ENCODE results near the gene AUP1. TPM values are rescaled to one million over a fixed set of nuclear protein-coding genes. Genes with fewer than 3 reads are reported as not detected.

Gene AUP1
- total and polyA plus RNA-seq, 2 donors (not counting 1 experiment from before 2014, with no cell fraction given), result 54.0 to 70.4 TPM

GRCh38 chr2:74573747-74574562 is 44.4 kb upstream of the AUP1 start:
- Histone ChIP-seq H3K27me3 (ENCODE audit: control insufficient read depth, insufficient read depth, low read length) (no peaks in the 10 kb centered on the region), H3K4me3 (replicated peaks in 1 of 4; ENCODE audit: control extremely low read depth in 1 of 4, insufficient read depth in 1 of 4, low read depth in 3 of 4, low read length in 4 of 4) (no peak overlapping the region), H2AFZ (ENCODE audit: low read length) (peak overlapping the region; percentile 66), H3K79me2 (ENCODE audit: control insufficient read depth, insufficient read depth, low read length) (no peaks in the 10 kb centered on the region), H3K4me1 (ENCODE audit: control insufficient read depth, extremely low read depth, insufficient read depth, low read length) (peaks cover 10% of the 10 kb centered on the region), H3K36me3 (ENCODE audit: control insufficient read depth, insufficient read depth, low read length) (no peaks in the 10 kb centered on the region), H3K9ac (ENCODE audit: insufficient read depth, low read length) (no peak overlapping the region), H3K9me3 (ENCODE audit: control insufficient read depth, insufficient read depth, low read depth, low read length) (no peaks in the 10 kb centered on the region), H3K4me2 (ENCODE audit: extremely low read depth, insufficient read depth, low read length) (peak overlapping the region; percentile 32), H3K27ac (ENCODE audit: insufficient read depth, low read length) (no peak overlapping the region), H4K20me1 (ENCODE audit: control insufficient read depth, extremely low read depth, insufficient read depth, low read length) (no peaks in the 10 kb centered on the region)
- TF ChIP-seq CTCF (conservative IDR thresholded peaks at IDR 0.05 in 1 of 2, IDR thresholded peaks at IDR 0.05 in 1 of 2; ENCODE audit: low read depth in 1 of 2, low read length in 2 of 2) (no peak), EZH2 (IDR thresholded peaks at IDR 0.05; ENCODE audit: low read length, missing control alignments) (no peak)
- DNase-seq (ENCODE audit: low read depth in 2 of 2), result peak in 1 of 2 donors; percentile 44

DNA sequence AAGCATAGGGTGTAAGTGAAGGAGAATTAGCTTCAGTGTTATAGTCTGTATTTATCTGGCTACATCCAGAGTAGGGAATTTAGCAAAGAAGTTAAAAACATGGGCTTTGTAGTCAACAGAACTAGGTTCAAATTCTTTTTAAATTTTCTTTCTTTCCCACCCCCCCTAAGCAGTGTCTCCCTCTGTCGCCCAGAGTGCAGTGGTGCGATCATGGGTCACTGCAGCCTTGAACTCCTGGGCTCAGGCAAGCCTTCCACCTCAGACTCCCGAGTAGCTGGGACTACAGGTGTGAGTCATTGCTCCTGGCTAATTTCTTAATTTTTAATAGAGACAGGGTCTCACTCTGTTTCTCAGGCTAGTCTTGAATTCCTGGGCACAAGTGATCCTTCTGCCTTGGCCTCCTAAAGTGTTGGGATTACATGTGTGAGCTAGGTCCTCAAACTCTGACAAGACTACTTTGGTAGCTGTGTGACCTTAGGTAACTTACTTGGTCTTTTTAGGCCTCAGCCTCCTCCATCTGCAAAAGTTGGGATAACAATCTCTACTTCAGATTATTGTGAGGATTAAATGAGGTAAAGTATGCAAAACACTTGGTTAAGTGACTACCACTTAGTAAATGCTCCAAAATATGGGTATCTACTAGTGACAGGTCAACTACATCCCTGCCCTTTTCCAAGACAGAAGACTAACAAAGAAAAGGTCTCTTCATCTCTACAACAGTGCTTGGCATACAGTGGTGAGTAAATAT is 42.8 kb upstream of the AUP1 start:
- Histone ChIP-seq H3K27ac (ENCODE audit: insufficient read depth, low read length) (no peak overlapping the region), H3K79me2 (ENCODE audit: control insufficient read depth, insufficient read depth, low read length) (no peaks in the 10 kb centered on the region), H3K4me1 (ENCODE audit: control insufficient read depth, extremely low read depth, insufficient read depth, low read length) (peaks cover 21% of the 10 kb centered on the region), H3K36me3 (ENCODE audit: control insufficient read depth, insufficient read depth, low read length) (no peaks in the 10 kb centered on the region), H4K20me1 (ENCODE audit: control insufficient read depth, extremely low read depth, insufficient read depth, low read length) (no peaks in the 10 kb centered on the region), H2AFZ (ENCODE audit: low read length) (no peak overlapping the region), H3K27me3 (ENCODE audit: control insufficient read depth, insufficient read depth, low read length) (no peaks in the 10 kb centered on the region), H3K9ac (ENCODE audit: insufficient read depth, low read length) (no peak overlapping the region), H3K4me3 (replicated peaks in 1 of 4; ENCODE audit: control extremely low read depth in 1 of 4, insufficient read depth in 1 of 4, low read depth in 3 of 4, low read length in 4 of 4) (no peak overlapping the region), H3K9me3 (ENCODE audit: control insufficient read depth, insufficient read depth, low read depth, low read length) (no peaks in the 10 kb centered on the region), H3K4me2 (ENCODE audit: extremely low read depth, insufficient read depth, low read length) (no peak overlapping the region)
- DNase-seq (ENCODE audit: low read depth in 2 of 2), result no peak
- TF ChIP-seq CTCF (conservative IDR thresholded peaks at IDR 0.05 in 1 of 2, IDR thresholded peaks at IDR 0.05 in 1 of 2; ENCODE audit: low read depth in 1 of 2, low read length in 2 of 2), result no peak
- TF ChIP-seq EZH2 (IDR thresholded peaks at IDR 0.05; ENCODE audit: low read length, missing control alignments), result no peak

- no peak for DNase-seq (ENCODE audit: low read depth in 2 of 2)
- H3K4me2 ChIP-seq (ENCODE audit: extremely low read depth, insufficient read depth, low read length), result no peak overlapping the region
- H3K4me3 ChIP-seq (replicated peaks in 1 of 4; ENCODE audit: control extremely low read depth in 1 of 4, insufficient read depth in 1 of 4, low read depth in 3 of 4, low read length in 4 of 4), result no peak overlapping the region
- no peaks in the 10 kb centered on the region for H4K20me1 ChIP-seq (ENCODE audit: control insufficient read depth, extremely low read depth, insufficient read depth, low read length)
- no peak for TF ChIP-seq EZH2 (IDR thresholded peaks at IDR 0.05; ENCODE audit: low read length, missing control alignments)
- TF ChIP-seq CTCF (conservative IDR thresholded peaks at IDR 0.05 in 1 of 2, IDR thresholded peaks at IDR 0.05 in 1 of 2; ENCODE audit: low read depth in 1 of 2, low read length in 2 of 2), result no peak
- H3K79me2 ChIP-seq (ENCODE audit: control insufficient read depth, insufficient read depth, low read length), result no peaks in the 10 kb centered on the region
- H2AFZ ChIP-seq (ENCODE audit: low read length), result no peak overlapping the region
- no peaks in the 10 kb centered on the region for H3K36me3 ChIP-seq (ENCODE audit: control insufficient read depth, insufficient read depth, low read length)
- no peaks in the 10 kb centered on the region for H3K27me3 ChIP-seq (ENCODE audit: control insufficient read depth, insufficient read depth, low read length)
- peaks cover 19% of the 10 kb centered on the region for H3K4me1 ChIP-seq (ENCODE audit: control insufficient read depth, extremely low read depth, insufficient read depth, low read length)
- H3K9ac ChIP-seq (ENCODE audit: insufficient read depth, low read length), result no peak overlapping the region
- H3K9me3 ChIP-seq (ENCODE audit: control insufficient read depth, insufficient read depth, low read depth, low read length), result no peaks in the 10 kb centered on the region
- no peak overlapping the region for H3K27ac ChIP-seq (ENCODE audit: insufficient read depth, low read length)
Measured at GRCh38 chr2:74571058-74571457, 41.6 kb upstream of the AUP1 start.
